Mesendoderm (in vitro differentiated cells): Measurements from ENCODE around the gene TRIM72.

ENCODE experiments used
- DNase-seq: peaks from one replicate; pipeline ENCODE4 v3.0.0; 2013
- H2AK5ac ChIP-seq: 2 replicates; pipeline ENCODE4 v1.6.1; 2013; ENCODE audit warnings: low read length, inconsistent platforms
- H2BK120ac ChIP-seq: 2 replicates; pipeline ENCODE4 v1.6.1; 2013; ENCODE audit warnings: low read depth, mild to moderate bottlenecking, low read length, moderate library complexity, mixed read lengths
- H2BK15ac ChIP-seq: replicated peaks from 2 replicates; pipeline ENCODE4 v1.6.1; 2013; ENCODE audit warnings: low read depth, mild to moderate bottlenecking, moderate library complexity
- H2BK5ac ChIP-seq: 2 replicates; pipeline ENCODE4 v1.6.1; 2013; ENCODE audit warnings: low read length, inconsistent platforms
- H3K18ac ChIP-seq: 2 replicates; pipeline ENCODE4 v1.6.1; 2013; ENCODE audit warnings: mild to moderate bottlenecking, low read length, mixed read lengths
- H3K23ac ChIP-seq: one replicate; pipeline ENCODE4 v1.6.1; 2013; ENCODE audit warnings: low read length
- H3K27ac ChIP-seq: 2 replicates; pipeline ENCODE4 v1.5.1; 2013; ENCODE audit warnings: low read depth, mild to moderate bottlenecking, inconsistent platforms, low read length, moderate library complexity
- H3K27me3 ChIP-seq: 2 replicates; pipeline ENCODE4 v1.6.1; 2013; ENCODE audit warnings: low read length, control low read depth, mild to moderate bottlenecking, inconsistent platforms; ENCODE audit not compliant: insufficient read depth, poor library complexity
- H3K36me3 ChIP-seq: 2 replicates; pipeline ENCODE4 v1.6.1; 2013; ENCODE audit warnings: low read length, inconsistent platforms; ENCODE audit not compliant: control insufficient read depth, insufficient read depth
- H3K4ac ChIP-seq: one replicate; pipeline ENCODE4 v1.6.1; 2013; ENCODE audit warnings: low read depth, mild to moderate bottlenecking, low read length, moderate library complexity
- H3K4me1 ChIP-seq: 2 replicates; pipeline ENCODE4 v1.6.1; 2013; ENCODE audit warnings: low read depth, low read length, inconsistent platforms; ENCODE audit not compliant: control insufficient read depth
- H3K4me2 ChIP-seq: 2 replicates; pipeline ENCODE4 v1.6.1; 2013; ENCODE audit warnings: low read length
- H3K4me3 ChIP-seq: 2 replicates; pipeline ENCODE4 v1.5.1; 2013; ENCODE audit warnings: mild to moderate bottlenecking, low read length
- H3K56ac ChIP-seq: one replicate; pipeline ENCODE4 v1.6.1; 2013; ENCODE audit warnings: low read length
- H3K79me1 ChIP-seq: 2 replicates; pipeline ENCODE4 v1.6.1; 2013; ENCODE audit warnings: low read length, inconsistent platforms
- H3K79me2 ChIP-seq: 2 replicates; pipeline ENCODE4 v1.6.1; 2013; ENCODE audit warnings: mild to moderate bottlenecking, low read length; ENCODE audit not compliant: control insufficient read depth, insufficient read depth
- H3K9ac ChIP-seq: 2 replicates; pipeline ENCODE4 v1.6.1; 2013; ENCODE audit warnings: low read length, inconsistent platforms
- H4K5ac ChIP-seq: one replicate; pipeline ENCODE4 v1.6.1; 2013; ENCODE audit warnings: low read length
- H4K8ac ChIP-seq: one replicate; pipeline ENCODE4 v1.6.1; 2013; ENCODE audit warnings: low read depth, mild to moderate bottlenecking, control low read depth, low read length, moderate library complexity
- WGBS: extraction: QIAGEN DNeasy Blood & Tissue Kit; methylation state at CpG from one replicate; pipeline ENCODE4 v1.1.7; 2013; ENCODE audit warnings: low lambda C conversion rate, missing lambda C conversion rate; ENCODE audit not compliant: insufficient coverage; ENCODE audit errors: extremely low coverage; 5-methylcytosine and 5-hydroxymethylcytosine counted together

The TRIM72 gene

GRCh38 chr16:31179219-31179746, 34.6 kb upstream of the TRIM72 start:
- H2BK5ac ChIP-seq: peak overlapping the region; percentile 92
- H4K5ac ChIP-seq: no peak overlapping the region
- no peak overlapping the region for H2BK120ac ChIP-seq
- H3K4me2 ChIP-seq: peak overlapping the region; percentile 22
- no peak for DNase-seq
- H3K4me3 ChIP-seq: peak overlapping the region; percentile 91
- peak overlapping the region; percentile 78 for H3K18ac ChIP-seq
- peaks cover 6% of the 10 kb centered on the region for H3K79me1 ChIP-seq
- H3K27ac ChIP-seq: peak overlapping the region; percentile 69
- H3K27me3 ChIP-seq: no peaks in the 10 kb centered on the region
- WGBS: no CpG with 5 or more reads among the region's 27 CpGs
- peak overlapping the region; percentile 99 for H3K56ac ChIP-seq
- peaks cover 43% of the 10 kb centered on the region for H3K79me2 ChIP-seq
- H2BK15ac ChIP-seq: no peak overlapping the region
- H3K9ac ChIP-seq: peak overlapping the region; percentile 98
- no peak overlapping the region for H3K23ac ChIP-seq
- peaks cover 10% of the 10 kb centered on the region for H3K36me3 ChIP-seq
- H3K4me1 ChIP-seq: peaks cover 4% of the 10 kb centered on the region
- no peak overlapping the region for H2AK5ac ChIP-seq
- peak overlapping the region; percentile 75 for H3K4ac ChIP-seq
- H4K8ac ChIP-seq: no peak overlapping the region

GRCh38 chr16:31179747-31180459, 34.0 kb upstream of the TRIM72 start, which contains the start of gene FUS:
Gene FUS (plus strand): TSS chr16:31180139. CDS start chr16:31180215, 76 bp downstream.
- H3K79me2 ChIP-seq: peaks cover 48% of the 10 kb centered on the region

GRCh38 chr16:31181102-31181830, 32.7 kb upstream of the TRIM72 start:
- H3K4me2 ChIP-seq: peak overlapping the region; percentile 35
- no peak overlapping the region for H4K5ac ChIP-seq
- H3K27me3 ChIP-seq: no peaks in the 10 kb centered on the region
- peaks cover 13% of the 10 kb centered on the region for H3K79me1 ChIP-seq
- H3K56ac ChIP-seq: peak overlapping the region; percentile 97
- peaks cover 21% of the 10 kb centered on the region for H3K36me3 ChIP-seq
- peak overlapping the region; percentile 56 for H3K4ac ChIP-seq
- no peak overlapping the region for H3K27ac ChIP-seq
- WGBS: no CpG with 5 or more reads among the region's 31 CpGs
- H4K8ac ChIP-seq: no peak overlapping the region
- peak overlapping the region; percentile 45 for H3K18ac ChIP-seq
- H3K79me2 ChIP-seq: peaks cover 61% of the 10 kb centered on the region
- peaks cover 4% of the 10 kb centered on the region for H3K4me1 ChIP-seq
- peak overlapping the region; percentile 99 for H3K9ac ChIP-seq
- H2AK5ac ChIP-seq: peak overlapping the region; percentile 44
- H3K23ac ChIP-seq: peak overlapping the region; percentile 50
- H3K4me3 ChIP-seq: peak overlapping the region; percentile 99
- no peak overlapping the region for H2BK120ac ChIP-seq
- no peak overlapping the region for H2BK15ac ChIP-seq
- DNase-seq: peak; percentile 41
- no peak overlapping the region for H2BK5ac ChIP-seq

More at GRCh38 chr16:31179747-31180459, 34.0 kb upstream of the TRIM72 start, which contains the start of gene FUS:
- Histone ChIP-seq H3K23ac (peak within 1 kb of the TSS; percentile 80), H3K4me2 (peak within 1 kb of the TSS; percentile 48), H3K18ac (peak within 1 kb of the TSS; percentile 88), H3K36me3 (peaks cover 11% of the 10 kb centered on the region), H4K8ac (no peak within 1 kb of the TSS), H3K56ac (peak within 1 kb of the TSS; percentile 99), H4K5ac (peak within 1 kb of the TSS; percentile 97), H3K27ac (peak within 1 kb of the TSS; percentile 77), H3K9ac (peak within 1 kb of the TSS; percentile 99), H2BK5ac (peak within 1 kb of the TSS; percentile 92), H2AK5ac (no peak within 1 kb of the TSS), H2BK15ac (no peak within 1 kb of the TSS), H3K4ac (peak within 1 kb of the TSS; percentile 95), H3K79me1 (peaks cover 6% of the 10 kb centered on the region), H3K4me3 (peak within 1 kb of the TSS; percentile 99), H3K27me3 (no peaks in the 10 kb centered on the region), H3K4me1 (peaks cover 4% of the 10 kb centered on the region), H2BK120ac (no peak within 1 kb of the TSS)
- no CpG with 5 or more reads among the region's 69 CpGs for WGBS
- peak; percentile 90 for DNase-seq

GRCh38 chr16:31182391-31182790, 31.5 kb upstream of the TRIM72 start:
- peak overlapping the region; percentile 21 for H3K4me2 ChIP-seq
- peak overlapping the region; percentile 99 for H3K9ac ChIP-seq
- WGBS: no CpG with 5 or more reads among the region's 7 CpGs
- H3K27ac ChIP-seq: no peak overlapping the region
- H3K4ac ChIP-seq: no peak overlapping the region
- H2BK15ac ChIP-seq: no peak overlapping the region
- H3K27me3 ChIP-seq: no peaks in the 10 kb centered on the region
- H3K18ac ChIP-seq: no peak overlapping the region
- H2BK120ac ChIP-seq: no peak overlapping the region
- H2AK5ac ChIP-seq: no peak overlapping the region
- H4K5ac ChIP-seq: no peak overlapping the region
- no peak overlapping the region for H3K23ac ChIP-seq
- DNase-seq: no peak
- peak overlapping the region; percentile 54 for H3K56ac ChIP-seq
- H3K36me3 ChIP-seq: peaks cover 28% of the 10 kb centered on the region
- H3K79me1 ChIP-seq: peaks cover 21% of the 10 kb centered on the region
- H2BK5ac ChIP-seq: no peak overlapping the region
- peaks cover 72% of the 10 kb centered on the region for H3K79me2 ChIP-seq
- H4K8ac ChIP-seq: no peak overlapping the region
- H3K4me3 ChIP-seq: peak overlapping the region; percentile 0
- H3K4me1 ChIP-seq: peaks cover 4% of the 10 kb centered on the region

GRCh38 chr16:31183432-31184428, 30.2 kb upstream of the TRIM72 start:
- peak overlapping the region; percentile 37 for H3K23ac ChIP-seq
- H2AK5ac ChIP-seq: no peak overlapping the region
- H3K36me3 ChIP-seq: peaks cover 33% of the 10 kb centered on the region
- H3K56ac ChIP-seq: peak overlapping the region; percentile 22
- no peak overlapping the region for H2BK5ac ChIP-seq
- no peak overlapping the region for H2BK120ac ChIP-seq
- no peak overlapping the region for H2BK15ac ChIP-seq
- DNase-seq: no peak
- no peak overlapping the region for H4K8ac ChIP-seq
- H3K27ac ChIP-seq: no peak overlapping the region
- WGBS: no CpG with 5 or more reads among the region's 10 CpGs
- H3K18ac ChIP-seq: no peak overlapping the region
- no peaks in the 10 kb centered on the region for H3K27me3 ChIP-seq
- no peak overlapping the region for H3K4me2 ChIP-seq
- peaks cover 82% of the 10 kb centered on the region for H3K79me2 ChIP-seq
- H3K4me3 ChIP-seq: no peak overlapping the region
- H4K5ac ChIP-seq: no peak overlapping the region
- no peak overlapping the region for H3K4ac ChIP-seq
- peak overlapping the region; percentile 50 for H3K9ac ChIP-seq
- H3K79me1 ChIP-seq: peaks cover 28% of the 10 kb centered on the region
- peaks cover 4% of the 10 kb centered on the region for H3K4me1 ChIP-seq
